ENCODE results near the gene ELAVL3.

Gene ELAVL3

GRCh38 chr19:11480715-11481533, at the start of gene ELAVL3:
ELAVL3 (minus strand) TSS chr19:11481046; CDS start chr19:11480608, 438 bp downstream.
- TF ChIP-seq CTCF (IDR thresholded peaks at IDR 0.05) = no peak
- no peak for TF ChIP-seq ZFX (IDR thresholded peaks at IDR 0.05; ENCODE audit: borderline replicate concordance)

GRCh38 chr19:11530432-11530831, 49.6 kb upstream of the ELAVL3 start:
- no peak for TF ChIP-seq ZFX (IDR thresholded peaks at IDR 0.05; ENCODE audit: borderline replicate concordance)
- peak; percentile 83 for TF ChIP-seq CTCF (IDR thresholded peaks at IDR 0.05)
- peak overlapping the region; percentile 93 for H3K27ac ChIP-seq

More at GRCh38 chr19:11480715-11481533, at the start of gene ELAVL3:
- no peak within 1 kb of the TSS for H3K27ac ChIP-seq

- peak within 1 kb of the TSS; percentile 93 for H3K27ac ChIP-seq
- no peak for TF ChIP-seq ZFX (IDR thresholded peaks at IDR 0.05; ENCODE audit: borderline replicate concordance)
These were observed 47.9 kb upstream of the ELAVL3 start, which contains the start of gene ECSIT for GRCh38 chr19:11528551-11529341. ECSIT (minus strand) TSS chr19:11529134; CDS start chr19:11519170, 9,964 bp downstream.

GRCh38 chr19:11519138-11519537, 38.3 kb upstream of the ELAVL3 start:
- TF ChIP-seq ZFX (IDR thresholded peaks at IDR 0.05; ENCODE audit: borderline replicate concordance) = no peak
- TF ChIP-seq CTCF (IDR thresholded peaks at IDR 0.05) = no peak
- H3K27ac ChIP-seq = no peak overlapping the region

GRCh38 chr19:11513946-11514345, 33.1 kb upstream of the ELAVL3 start:
- no peak for TF ChIP-seq CTCF (IDR thresholded peaks at IDR 0.05)
- no peak for TF ChIP-seq ZFX (IDR thresholded peaks at IDR 0.05; ENCODE audit: borderline replicate concordance)
- no peak overlapping the region for H3K27ac ChIP-seq

GRCh38 chr19:11510444-11510843, 29.6 kb upstream of the ELAVL3 start:
- H3K27ac ChIP-seq = no peak overlapping the region
- TF ChIP-seq CTCF (IDR thresholded peaks at IDR 0.05) (no peak), ZFX (IDR thresholded peaks at IDR 0.05; ENCODE audit: borderline replicate concordance) (no peak)

- peak overlapping the region; percentile 96; the same call in 1 of the 2 replicates for H3K27ac ChIP-seq
- no peak for TF ChIP-seq CTCF (IDR thresholded peaks at IDR 0.05)
- no peak for TF ChIP-seq ZFX (IDR thresholded peaks at IDR 0.05; ENCODE audit: borderline replicate concordance)
These were observed 26.7 kb upstream of the ELAVL3 start for GRCh38 chr19:11507370-11508078.
